Fibroblast of skin of scalp (primary cell): Measurements from ENCODE around the gene MAPT.
"Not testable (repeated sequence)": the region's sequence is repeated elsewhere in the genome, so short reads cannot be mapped to it uniquely, and the experiment has no call there.

Source experiments
- DNase-seq: peaks from one replicate; pipeline ENCODE4 v3.0.0-alpha.2; 2013

MAPT gene

DNA sequence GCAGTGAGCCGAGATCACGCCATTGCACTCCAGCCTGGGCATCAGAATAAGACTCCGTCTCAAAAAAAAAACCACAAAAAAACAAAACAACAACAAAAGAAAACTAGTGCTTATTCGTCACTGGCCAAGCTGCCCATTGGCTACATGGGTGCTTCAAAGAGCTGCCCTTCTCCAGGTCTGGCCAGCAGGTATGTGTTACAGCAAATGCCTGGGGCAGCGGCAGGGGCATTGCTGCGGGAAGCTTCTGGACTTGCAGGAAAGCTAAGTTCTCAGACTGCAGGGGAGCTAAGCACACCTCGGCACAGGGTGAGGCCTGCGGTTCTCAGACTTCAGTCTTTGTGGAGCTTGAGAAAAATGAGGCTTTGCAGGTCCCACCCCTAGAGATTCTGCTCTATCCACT lies 100.6 kb downstream of the MAPT start:
- no peak for DNase-seq

DNA sequence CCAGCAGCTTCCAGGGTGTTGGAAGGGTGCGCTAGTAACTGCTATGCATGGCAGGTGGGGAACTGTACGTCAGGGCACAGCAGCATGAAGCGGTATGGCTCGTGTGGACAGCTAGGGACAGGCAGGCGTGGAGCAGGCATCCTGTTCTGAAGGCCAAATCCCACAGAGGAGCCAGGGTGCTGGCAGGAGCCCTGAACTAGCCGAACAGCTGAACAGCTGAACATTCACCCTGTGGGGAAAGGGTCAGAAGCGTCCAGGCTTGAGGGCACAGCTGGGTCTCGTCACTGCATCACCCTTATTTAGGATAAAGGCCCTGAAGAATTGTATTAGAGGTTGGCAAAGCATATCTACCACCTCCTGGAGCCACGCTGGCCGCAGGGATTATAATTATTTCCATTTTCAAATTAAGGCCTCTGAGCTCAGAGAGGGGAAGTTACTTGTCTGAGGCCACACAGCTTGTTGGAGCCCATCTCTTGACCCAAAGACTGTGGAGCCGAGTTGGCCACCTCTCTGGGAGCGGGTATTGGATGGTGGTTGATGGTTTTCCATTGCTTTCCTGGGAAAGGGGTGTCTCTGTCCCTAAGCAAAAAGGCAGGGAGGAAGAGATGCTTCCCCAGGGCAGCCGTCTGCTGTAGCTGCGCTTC lies 101.4 kb downstream of the MAPT start:
- DNase-seq = no peak

DNA sequence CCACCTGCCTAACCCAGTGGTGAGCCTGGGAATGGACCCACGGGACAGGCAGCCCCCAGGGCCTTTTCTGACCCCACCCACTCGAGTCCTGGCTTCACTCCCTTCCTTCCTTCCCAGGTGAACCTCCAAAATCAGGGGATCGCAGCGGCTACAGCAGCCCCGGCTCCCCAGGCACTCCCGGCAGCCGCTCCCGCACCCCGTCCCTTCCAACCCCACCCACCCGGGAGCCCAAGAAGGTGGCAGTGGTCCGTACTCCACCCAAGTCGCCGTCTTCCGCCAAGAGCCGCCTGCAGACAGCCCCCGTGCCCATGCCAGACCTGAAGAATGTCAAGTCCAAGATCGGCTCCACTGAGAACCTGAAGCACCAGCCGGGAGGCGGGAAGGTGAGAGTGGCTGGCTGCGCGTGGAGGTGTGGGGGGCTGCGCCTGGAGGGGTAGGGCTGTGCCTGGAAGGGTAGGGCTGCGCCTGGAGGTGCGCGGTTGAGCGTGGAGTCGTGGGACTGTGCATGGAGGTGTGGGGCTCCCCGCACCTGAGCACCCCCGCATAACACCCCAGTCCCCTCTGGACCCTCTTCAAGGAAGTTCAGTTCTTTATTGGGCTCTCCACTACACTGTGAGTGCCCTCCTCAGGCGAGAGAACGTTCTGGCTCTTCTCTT lies 102.1 kb downstream of the MAPT start:
- no peak for DNase-seq

DNA sequence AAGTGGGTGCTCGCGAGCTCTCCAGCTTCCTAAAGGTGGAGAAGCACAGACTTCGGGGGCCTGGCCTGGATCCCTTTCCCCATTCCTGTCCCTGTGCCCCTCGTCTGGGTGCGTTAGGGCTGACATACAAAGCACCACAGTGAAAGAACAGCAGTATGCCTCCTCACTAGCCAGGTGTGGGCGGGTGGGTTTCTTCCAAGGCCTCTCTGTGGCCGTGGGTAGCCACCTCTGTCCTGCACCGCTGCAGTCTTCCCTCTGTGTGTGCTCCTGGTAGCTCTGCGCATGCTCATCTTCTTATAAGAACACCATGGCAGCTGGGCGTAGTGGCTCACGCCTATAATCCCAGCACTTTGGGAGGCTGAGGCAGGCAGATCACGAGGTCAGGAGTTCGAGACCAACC lies 102.8 kb downstream of the MAPT start:
- DNase-seq = no peak

DNA sequence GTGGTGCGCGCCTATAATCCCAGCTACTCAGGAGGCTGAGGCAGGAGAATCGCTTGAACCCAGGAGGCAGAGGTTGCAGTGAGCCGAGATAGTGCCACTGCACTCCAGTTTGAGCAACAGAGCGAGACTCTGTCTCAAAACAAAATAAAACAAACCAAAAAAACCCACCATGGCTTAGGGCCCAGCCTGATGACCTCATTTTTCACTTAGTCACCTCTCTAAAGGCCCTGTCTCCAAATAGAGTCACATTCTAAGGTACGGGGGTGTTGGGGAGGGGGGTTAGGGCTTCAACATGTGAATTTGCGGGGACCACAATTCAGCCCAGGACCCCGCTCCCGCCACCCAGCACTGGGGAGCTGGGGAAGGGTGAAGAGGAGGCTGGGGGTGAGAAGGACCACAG lies 103.3 kb downstream of the MAPT start:
- DNase-seq = peak; percentile 49

DNA sequence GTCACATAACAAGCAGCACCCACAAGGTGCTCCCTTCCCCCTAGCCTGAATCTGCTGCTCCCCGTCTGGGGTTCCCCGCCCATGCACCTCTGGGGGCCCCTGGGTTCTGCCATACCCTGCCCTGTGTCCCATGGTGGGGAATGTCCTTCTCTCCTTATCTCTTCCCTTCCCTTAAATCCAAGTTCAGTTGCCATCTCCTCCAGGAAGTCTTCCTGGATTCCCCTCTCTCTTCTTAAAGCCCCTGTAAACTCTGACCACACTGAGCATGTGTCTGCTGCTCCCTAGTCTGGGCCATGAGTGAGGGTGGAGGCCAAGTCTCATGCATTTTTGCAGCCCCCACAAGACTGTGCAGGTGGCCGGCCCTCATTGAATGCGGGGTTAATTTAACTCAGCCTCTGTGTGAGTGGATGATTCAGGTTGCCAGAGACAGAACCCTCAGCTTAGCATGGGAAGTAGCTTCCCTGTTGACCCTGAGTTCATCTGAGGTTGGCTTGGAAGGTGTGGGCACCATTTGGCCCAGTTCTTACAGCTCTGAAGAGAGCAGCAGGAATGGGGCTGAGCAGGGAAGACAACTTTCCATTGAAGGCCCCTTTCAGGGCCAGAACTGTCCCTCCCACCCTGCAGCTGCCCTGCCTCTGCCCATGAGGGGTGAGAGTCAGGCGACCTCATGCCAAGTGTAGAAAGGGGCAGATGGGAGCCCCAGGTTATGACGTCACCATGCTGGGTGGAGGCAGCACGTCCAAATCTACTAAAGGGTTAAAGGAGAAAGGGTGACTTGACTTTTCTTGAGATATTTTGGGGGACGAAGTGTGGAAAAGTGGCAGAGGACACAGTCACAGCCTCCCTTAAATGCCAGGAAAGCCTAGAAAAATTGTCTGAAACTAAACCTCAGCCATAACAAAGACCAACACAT lies 104.9 kb downstream of the MAPT start, which contains the start of gene STH:
TSS of gene STH (plus strand) at position 264 of the 913 bp plus-strand sequence. CDS start at position 294, 30 bp downstream.
- DNase-seq = no peak

DNA sequence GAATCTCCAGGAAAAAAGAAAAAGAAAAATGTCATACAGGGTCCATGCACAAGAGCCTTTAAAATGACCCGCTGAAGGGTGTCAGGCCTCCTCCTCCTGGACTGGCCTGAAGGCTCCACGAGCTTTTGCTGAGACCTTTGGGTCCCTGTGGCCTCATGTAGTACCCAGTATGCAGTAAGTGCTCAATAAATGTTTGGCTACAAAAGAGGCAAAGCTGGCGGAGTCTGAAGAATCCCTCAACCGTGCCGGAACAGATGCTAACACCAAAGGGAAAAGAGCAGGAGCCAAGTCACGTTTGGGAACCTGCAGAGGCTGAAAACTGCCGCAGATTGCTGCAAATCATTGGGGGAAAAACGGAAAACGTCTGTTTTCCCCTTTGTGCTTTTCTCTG lies 105.5 kb downstream of the MAPT start:
- DNase-seq = no peak

DNA sequence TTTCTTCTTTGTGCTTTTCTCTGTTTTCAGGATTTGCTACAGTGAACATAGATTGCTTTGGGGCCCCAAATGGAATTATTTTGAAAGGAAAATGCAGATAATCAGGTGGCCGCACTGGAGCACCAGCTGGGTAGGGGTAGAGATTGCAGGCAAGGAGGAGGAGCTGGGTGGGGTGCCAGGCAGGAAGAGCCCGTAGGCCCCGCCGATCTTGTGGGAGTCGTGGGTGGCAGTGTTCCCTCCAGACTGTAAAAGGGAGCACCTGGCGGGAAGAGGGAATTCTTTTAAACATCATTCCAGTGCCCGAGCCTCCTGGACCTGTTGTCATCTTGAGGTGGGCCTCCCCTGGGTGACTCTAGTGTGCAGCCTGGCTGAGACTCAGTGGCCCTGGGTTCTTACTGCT lies 105.9 kb downstream of the MAPT start:
- no peak for DNase-seq

DNA sequence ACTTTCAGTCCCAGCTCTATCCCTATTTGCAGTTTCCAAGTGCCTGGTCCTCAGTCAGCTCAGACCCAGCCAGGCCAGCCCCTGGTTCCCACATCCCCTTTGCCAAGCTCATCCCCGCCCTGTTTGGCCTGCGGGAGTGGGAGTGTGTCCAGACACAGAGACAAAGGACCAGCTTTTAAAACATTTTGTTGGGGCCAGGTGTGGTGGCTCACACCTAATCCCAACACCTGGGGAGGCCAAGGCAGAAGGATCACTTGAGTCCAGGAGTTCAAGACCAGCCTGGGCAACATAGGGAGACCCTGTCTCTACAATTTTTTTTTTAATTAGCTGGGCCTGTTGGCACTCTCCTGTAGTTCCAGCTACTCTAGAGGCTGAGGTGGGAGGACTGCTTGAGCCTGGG lies 106.4 kb downstream of the MAPT start:
- DNase-seq = no peak

DNA sequence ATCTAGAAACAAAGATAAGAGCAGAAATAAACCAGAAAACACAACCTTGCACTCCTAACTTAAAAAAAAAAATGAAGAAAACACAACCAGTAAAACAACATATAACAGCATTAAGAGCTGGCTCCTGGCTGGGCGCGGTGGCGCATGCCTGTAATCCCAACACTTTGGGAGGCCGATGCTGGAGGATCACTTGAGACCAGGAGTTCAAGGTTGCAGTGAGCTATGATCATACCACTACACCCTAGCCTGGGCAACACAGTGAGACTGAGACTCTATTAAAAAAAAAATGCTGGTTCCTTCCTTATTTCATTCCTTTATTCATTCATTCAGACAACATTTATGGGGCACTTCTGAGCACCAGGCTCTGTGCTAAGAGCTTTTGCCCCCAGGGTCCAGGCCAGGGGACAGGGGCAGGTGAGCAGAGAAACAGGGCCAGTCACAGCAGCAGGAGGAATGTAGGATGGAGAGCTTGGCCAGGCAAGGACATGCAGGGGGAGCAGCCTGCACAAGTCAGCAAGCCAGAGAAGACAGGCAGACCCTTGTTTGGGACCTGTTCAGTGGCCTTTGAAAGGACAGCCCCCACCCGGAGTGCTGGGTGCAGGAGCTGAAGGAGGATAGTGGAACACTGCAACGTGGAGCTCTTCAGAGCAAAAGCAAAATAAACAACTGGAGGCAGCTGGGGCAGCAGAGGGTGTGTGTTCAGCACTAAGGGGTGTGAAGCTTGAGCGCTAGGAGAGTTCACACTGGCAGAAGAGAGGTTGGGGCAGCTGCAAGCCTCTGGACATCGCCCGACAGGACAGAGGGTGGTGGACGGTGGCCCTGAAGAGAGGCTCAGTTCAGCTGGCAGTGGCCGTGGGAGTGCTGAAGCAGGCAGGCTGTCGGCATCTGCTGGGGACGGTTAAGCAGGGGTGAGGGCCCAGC lies 107.3 kb downstream of the MAPT start:
- DNase-seq = no peak

DNA sequence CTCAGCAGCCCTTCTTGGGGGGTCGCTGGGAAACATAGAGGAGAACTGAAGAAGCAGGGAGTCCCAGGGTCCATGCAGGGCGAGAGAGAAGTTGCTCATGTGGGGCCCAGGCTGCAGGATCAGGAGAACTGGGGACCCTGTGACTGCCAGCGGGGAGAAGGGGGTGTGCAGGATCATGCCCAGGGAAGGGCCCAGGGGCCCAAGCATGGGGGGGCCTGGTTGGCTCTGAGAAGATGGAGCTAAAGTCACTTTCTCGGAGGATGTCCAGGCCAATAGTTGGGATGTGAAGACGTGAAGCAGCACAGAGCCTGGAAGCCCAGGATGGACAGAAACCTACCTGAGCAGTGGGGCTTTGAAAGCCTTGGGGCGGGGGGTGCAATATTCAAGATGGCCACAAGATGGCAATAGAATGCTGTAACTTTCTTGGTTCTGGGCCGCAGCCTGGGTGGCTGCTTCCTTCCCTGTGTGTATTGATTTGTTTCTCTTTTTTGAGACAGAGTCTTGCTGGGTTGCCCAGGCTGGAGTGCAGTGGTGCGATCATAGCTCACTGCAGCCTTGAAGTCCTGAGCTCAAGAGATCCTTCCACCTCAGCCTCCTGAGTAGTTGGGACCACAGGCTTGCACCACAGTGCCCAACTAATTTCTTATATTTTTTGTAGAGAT lies 108.1 kb downstream of the MAPT start:
- peak; percentile 60 for DNase-seq

DNA sequence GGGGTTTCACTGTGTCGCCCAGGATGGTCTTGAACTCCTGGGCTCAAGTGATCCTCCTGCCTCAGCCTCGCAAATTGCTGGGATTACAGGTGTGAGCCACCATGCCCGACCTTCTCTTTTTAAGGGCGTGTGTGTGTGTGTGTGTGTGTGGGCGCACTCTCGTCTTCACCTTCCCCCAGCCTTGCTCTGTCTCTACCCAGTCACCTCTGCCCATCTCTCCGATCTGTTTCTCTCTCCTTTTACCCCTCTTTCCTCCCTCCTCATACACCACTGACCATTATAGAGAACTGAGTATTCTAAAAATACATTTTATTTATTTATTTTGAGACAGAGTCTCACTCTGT lies 108.6 kb downstream of the MAPT start:
- no peak for DNase-seq

DNA sequence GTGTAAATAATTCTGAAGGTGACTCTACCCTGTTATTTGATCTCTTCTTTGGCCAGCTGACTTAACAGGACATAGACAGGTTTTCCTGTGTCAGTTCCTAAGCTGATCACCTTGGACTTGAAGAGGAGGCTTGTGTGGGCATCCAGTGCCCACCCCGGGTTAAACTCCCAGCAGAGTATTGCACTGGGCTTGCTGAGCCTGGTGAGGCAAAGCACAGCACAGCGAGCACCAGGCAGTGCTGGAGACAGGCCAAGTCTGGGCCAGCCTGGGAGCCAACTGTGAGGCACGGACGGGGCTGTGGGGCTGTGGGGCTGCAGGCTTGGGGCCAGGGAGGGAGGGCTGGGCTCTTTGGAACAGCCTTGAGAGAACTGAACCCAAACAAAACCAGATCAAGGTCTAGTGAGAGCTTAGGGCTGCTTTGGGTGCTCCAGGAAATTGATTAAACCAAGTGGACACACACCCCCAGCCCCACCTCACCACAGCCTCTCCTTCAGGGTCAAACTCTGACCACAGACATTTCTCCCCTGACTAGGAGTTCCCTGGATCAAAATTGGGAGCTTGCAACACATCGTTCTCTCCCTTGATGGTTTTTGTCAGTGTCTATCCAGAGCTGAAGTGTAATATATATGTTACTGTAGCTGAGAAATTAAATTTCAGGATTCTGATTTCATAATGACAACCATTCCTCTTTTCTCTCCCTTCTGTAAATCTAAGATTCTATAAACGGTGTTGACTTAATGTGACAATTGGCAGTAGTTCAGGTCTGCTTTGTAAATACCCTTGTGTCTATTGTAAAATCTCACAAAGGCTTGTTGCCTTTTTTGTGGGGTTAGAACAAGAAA lies 109.8 kb downstream of the MAPT start:
- peak; percentile 22 for DNase-seq

DNA sequence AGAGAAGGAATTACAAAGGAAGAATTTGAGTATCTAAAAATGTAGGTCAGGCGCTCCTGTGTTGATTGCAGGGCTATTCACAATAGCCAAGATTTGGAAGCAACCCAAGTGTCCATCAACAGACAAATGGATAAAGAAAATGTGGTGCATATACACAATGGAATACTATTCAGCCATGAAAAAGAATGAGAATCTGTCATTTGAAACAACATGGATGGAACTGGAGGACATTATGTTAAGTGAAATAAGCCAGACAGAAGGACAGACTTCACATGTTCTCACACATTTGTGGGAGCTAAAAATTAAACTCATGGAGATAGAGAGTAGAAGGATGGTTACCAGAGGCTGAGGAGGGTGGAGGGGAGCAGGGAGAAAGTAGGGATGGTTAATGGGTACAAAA lies 111.7 kb downstream of the MAPT start:
- not testable (repeated sequence) for DNase-seq

DNA sequence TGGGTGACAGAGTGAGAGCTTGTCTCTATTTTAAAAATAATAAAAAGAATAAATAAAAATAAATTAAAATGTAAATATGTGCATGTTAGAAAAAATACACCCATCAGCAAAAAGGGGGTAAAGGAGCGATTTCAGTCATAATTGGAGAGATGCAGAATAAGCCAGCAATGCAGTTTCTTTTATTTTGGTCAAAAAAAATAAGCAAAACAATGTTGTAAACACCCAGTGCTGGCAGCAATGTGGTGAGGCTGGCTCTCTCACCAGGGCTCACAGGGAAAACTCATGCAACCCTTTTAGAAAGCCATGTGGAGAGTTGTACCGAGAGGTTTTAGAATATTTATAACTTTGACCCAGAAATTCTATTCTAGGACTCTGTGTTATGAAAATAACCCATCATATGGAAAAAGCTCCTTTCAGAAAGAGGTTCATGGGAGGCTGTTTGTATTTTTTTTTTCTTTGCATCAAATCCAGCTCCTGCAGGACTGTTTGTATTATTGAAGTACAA lies 113.2 kb downstream of the MAPT start:
- DNase-seq = no peak

DNA sequence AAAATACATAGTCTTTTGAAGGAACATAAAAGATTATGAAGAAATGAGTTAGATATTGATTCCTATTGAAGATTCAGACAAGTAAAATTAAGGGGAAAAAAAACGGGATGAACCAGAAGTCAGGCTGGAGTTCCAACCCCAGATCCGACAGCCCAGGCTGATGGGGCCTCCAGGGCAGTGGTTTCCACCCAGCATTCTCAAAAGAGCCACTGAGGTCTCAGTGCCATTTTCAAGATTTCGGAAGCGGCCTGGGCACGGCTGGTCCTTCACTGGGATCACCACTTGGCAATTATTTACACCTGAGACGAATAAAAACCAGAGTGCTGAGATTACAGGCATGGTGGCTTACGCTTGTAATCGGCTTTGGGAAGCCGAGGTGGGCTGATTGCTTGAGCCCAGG lies 114.2 kb downstream of the MAPT start:
- no peak for DNase-seq

DNA sequence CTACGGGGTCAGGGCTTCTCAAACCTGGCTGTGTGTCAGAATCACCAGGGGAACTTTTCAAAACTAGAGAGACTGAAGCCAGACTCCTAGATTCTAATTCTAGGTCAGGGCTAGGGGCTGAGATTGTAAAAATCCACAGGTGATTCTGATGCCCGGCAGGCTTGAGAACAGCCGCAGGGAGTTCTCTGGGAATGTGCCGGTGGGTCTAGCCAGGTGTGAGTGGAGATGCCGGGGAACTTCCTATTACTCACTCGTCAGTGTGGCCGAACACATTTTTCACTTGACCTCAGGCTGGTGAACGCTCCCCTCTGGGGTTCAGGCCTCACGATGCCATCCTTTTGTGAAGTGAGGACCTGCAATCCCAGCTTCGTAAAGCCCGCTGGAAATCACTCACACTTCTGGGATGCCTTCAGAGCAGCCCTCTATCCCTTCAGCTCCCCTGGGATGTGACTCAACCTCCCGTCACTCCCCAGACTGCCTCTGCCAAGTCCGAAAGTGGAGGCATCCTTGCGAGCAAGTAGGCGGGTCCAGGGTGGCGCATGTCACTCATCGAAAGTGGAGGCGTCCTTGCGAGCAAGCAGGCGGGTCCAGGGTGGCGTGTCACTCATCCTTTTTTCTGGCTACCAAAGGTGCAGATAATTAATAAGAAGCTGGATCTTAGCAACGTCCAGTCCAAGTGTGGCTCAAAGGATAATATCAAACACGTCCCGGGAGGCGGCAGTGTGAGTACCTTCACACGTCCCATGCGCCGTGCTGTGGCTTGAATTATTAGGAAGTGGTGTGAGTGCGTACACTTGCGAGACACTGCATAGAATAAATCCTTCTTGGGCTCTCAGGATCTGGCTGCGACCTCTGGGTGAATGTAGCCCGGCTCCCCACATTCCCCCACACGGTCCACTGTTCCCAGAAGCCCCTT lies 115.6 kb downstream of the MAPT start:
- DNase-seq = no peak

DNA sequence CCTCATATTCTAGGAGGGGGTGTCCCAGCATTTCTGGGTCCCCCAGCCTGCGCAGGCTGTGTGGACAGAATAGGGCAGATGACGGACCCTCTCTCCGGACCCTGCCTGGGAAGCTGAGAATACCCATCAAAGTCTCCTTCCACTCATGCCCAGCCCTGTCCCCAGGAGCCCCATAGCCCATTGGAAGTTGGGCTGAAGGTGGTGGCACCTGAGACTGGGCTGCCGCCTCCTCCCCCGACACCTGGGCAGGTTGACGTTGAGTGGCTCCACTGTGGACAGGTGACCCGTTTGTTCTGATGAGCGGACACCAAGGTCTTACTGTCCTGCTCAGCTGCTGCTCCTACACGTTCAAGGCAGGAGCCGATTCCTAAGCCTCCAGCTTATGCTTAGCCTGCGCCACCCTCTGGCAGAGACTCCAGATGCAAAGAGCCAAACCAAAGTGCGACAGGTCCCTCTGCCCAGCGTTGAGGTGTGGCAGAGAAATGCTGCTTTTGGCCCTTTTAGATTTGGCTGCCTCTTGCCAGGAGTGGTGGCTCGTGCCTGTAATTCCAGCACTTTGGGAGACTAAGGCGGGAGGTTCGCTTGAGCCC lies 116.3 kb downstream of the MAPT start:
- no peak for DNase-seq
